OCI-M1 (cell line): Measurements from ENCODE around the gene CDK10.

Experiments
- DNase-seq: peaks from one replicate; lab custom pipeline; 2025; lab: John Stamatoyannopoulos, UW

Gene CDK10

DNA sequence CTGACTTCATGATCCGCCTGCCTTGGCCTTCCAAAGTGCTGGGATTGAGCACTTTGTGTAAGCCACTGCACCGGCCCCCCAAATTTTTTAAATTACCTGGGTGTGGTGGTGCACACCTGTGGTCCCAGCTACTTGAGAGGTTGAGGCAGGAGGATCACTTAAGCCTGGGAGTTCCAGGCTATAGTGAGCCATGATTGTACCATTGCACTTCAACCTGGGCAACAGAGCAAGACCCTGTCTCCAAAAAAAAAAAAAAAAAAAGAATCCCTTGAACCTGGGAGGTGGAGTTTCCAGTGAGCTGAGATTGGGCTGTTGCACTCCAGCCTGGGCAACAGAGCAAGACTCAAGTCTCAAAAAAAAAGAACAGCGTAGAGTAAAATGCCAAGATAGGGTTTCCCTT, 50.1 kb downstream of the CDK10 start:
- DNase-seq: no peak

DNA sequence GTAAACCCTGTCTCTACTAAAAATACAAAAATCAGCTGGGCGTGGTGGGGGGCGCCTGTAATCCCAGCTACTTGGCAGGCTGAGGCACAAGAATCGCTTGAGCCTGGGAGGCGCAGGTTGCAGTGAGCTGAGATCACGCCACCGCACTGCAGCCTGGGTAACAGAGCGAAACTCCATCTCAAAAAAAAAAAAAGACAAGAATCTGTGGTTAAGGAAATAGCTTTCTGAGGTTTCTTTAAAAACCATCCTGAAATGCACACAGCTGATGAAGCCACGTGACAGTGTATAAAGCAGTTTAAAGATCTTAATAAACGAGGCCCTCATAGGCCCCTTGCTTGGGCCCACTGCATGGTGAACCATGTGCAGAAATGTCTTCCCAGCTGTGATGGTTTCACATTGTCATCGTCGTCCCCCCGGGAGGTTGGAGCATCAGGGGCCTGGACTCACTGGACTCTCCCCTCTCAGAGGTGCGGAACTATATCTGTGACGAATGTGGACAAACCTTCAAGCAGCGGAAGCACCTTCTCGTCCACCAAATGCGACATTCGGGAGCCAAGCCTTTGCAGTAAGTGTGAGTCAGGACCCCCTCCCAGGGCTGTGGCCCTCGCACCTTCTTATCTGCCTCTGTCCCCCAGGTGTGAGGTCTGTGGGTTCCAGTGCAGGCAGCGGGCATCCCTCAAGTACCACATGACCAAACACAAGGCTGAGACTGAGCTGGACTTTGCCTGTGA, 51.0 kb downstream of the CDK10 start:
- DNase-seq: no peak

DNA sequence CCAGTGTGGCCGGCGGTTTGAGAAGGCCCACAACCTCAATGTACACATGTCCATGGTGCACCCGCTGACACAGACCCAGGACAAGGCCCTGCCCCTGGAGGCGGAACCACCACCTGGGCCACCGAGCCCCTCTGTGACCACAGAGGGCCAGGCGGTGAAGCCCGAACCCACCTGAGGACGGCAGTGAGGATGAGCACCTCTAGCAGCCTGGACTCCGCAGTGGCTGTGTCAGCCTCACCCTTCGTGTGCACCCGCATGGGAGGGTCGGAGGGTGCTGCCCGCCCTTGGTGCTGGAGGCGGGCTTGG, 51.5 kb downstream of the CDK10 start:
- no peak for DNase-seq

DNA sequence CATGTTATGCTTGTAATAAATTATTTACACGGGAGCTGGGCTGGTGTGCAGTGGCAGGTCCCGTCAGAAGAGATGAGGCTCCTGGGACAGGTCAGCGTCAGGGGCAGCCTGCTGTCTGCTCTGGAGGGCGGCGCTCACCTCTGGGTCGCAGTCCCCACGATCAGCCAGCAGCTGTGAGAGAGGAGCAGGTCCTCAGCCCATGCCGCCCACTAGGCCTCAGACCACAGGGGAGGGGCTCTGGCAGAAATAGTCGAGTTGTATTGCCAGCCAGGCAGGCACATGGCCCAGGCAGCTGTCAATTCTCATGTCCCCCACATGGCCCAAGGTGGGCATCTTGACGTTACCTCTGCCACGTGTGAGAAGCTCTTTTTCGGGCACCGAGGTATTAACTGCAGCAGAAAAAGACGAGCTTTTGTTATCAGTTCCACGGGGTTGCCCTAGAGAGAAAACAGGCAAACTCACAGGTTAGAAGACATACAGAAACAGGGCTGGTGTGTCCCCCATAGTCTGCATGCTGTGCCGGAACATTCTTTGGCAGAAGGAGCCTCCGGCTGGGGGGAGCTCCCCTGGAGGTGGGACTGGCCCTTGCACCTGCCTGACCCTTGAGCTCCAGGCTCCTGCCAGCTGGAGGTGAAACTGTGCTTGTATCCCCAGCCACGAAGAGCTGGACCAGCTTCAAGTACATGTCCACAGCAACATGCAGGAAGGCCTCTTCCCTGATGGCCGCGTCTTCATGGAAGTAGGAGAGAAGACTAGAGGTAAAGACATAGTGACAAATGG, 52.2 kb downstream of the CDK10 start:
- no peak for DNase-seq

DNA sequence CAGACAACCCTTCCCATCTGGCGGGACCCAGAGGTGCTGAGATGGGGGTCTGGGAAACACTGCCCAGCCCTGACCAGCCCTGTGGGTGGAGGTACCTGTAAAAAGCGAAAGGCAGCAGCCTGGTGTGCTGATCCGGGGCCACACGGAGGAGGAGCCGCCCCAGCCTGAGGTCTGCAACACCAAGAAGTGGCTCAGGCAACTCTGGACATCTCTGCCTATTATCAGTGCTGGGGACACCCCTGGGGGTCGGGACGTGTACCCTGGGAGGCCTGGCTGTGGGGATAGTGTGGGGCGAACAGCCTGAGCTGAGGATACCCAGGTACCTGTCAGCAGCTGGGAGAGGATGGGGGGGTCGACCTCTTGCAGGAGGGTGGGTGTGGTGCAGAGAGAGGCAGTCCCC, 52.9 kb downstream of the CDK10 start:
- DNase-seq: no peak

DNA sequence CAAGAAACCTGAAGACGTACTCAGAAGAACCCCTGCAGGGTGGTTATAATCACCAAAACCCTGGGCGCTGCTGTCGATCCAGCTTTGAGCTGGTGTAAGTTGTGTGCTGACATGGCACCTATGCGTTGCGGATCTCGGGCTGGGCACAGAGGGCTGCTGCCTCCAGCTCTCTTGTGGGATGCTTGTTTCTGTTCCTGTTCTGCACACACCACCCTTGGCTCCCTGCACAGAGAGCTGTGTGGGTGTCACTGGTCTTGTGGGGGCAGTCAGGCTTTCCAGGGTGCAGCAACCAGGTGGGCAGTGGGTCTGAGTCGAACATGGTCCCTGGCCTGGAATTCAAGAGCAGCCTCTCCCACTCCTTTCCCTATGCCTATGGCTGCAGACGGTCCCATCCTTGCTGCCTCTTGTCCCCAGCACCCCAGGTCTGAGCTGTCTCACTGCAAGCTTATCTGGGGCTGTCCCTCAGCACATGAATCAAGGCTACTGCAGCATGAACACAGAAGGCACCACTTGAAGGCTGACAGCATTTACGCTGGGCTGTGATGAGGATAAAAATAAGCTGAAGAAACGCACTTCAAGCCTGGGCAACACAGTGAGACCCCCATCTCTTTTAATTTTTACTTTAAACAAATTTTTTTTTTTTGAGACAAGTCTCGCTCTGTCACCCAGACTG, 55.0 kb downstream of the CDK10 start:
- no peak for DNase-seq

DNA sequence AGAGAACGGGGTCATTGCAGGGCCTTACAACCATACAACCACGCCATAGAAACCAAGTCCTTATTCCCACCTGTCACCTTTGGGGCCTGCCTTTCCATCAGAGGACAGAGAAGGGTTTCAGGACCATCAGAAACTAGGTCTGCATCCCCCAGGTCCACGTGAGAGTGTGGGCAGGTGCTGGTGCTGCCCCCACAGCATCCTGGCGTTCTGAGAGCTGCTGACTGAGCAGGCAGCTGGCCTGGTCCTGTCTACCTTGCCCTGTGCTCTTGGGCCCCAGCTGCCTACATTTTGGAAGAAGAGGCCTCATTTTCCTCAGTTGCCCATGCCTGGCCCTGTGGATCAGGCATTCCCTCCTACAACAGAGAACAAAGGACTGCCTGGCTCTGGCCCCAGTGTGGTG, 56.5 kb downstream of the CDK10 start:
- no peak for DNase-seq

DNA sequence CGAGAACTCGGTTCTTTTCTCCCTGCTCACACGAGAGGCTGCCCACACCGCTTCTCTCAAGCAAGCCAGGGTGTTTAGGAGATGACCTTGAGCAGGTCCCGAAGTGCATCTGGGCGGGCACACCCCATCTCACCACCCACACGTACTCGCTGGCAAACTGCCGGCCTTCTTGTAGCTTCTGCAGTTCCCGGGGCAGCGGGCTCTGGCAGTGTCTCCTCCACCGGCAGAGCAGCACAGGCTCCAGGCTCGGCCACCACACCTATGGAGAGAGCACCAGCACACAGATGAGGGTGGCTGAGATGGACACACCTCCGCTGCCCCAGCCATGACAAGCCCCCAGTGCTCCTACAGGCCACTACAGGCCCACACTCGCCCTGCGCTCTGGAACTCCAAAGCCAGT, 58.3 kb downstream of the CDK10 start:
- no peak for DNase-seq
